ENCODE data around the gene NEK10. TPM values are rescaled to one million over a fixed set of nuclear protein-coding genes. Genes with fewer than 3 reads are reported as not detected.

Gene NEK10
- total RNA-seq, 1 experiment from 2014 or later, result 0.34 TPM

GRCh38 chr3:27160779-27161287 is 208.3 kb downstream of the NEK10 start:
- ChIA-PET CTCF (no interaction called here), POLR2A (ENCODE audit: low non-redundant PET) (no interaction called here)
- no peaks in the 10 kb centered on the region for H3K9me3 ChIP-seq (ENCODE audit: low read depth, low read length, poor library complexity, severe bottlenecking)
- no peak overlapping the region for H3K4me3 ChIP-seq (ENCODE audit: low read depth, low read length, poor library complexity, severe bottlenecking)
- H3K27me3 ChIP-seq (replicated peaks; ENCODE audit: insufficient read depth, low read depth, low read length, poor library complexity), result no peaks in the 10 kb centered on the region
- intact Hi-C loops (cut with micrococcal nuclease; ENCODE audit: unreplicated experiment), result no loop called here
- H3K4me1 ChIP-seq (ENCODE audit: insufficient read depth, low read length, poor library complexity, severe bottlenecking), result no peaks in the 10 kb centered on the region
- DNase-seq (ENCODE audit: low spot score), result no peak
- BruUV-seq (replicated peaks), result no TSS peak
- TF ChIP-seq EZH2 (IDR thresholded peaks at IDR 0.05; ENCODE audit: borderline replicate concordance, low read depth, low read length, poor library complexity, severe bottlenecking) (no peak), CTCF (conservative IDR thresholded peaks at IDR 0.05; ENCODE audit: low read depth, low read length) (no peak)
- no peaks in the 10 kb centered on the region for H3K36me3 ChIP-seq (ENCODE audit: insufficient read depth, low read length, poor library complexity, severe bottlenecking)
- no peak overlapping the region for H3K27ac ChIP-seq (ENCODE audit: low read depth, low read length, poor library complexity, severe bottlenecking)

- H3K9me3 ChIP-seq (ENCODE audit: low read depth, low read length, poor library complexity, severe bottlenecking), result no peaks in the 10 kb centered on the region
- DNase-seq (ENCODE audit: low spot score), result no peak
- no peak overlapping the region for H3K27ac ChIP-seq (ENCODE audit: low read depth, low read length, poor library complexity, severe bottlenecking)
- intact Hi-C loops (cut with micrococcal nuclease; ENCODE audit: unreplicated experiment), result no loop called here
- BruUV-seq (replicated peaks), result no TSS peak
- H3K36me3 ChIP-seq (ENCODE audit: insufficient read depth, low read length, poor library complexity, severe bottlenecking), result no peaks in the 10 kb centered on the region
- POLR2A ChIA-PET (ENCODE audit: low non-redundant PET), result no interaction called here
- no peak overlapping the region for H3K4me3 ChIP-seq (ENCODE audit: low read depth, low read length, poor library complexity, severe bottlenecking)
- no peak for TF ChIP-seq CTCF (conservative IDR thresholded peaks at IDR 0.05; ENCODE audit: low read depth, low read length)
- TF ChIP-seq EZH2 (IDR thresholded peaks at IDR 0.05; ENCODE audit: borderline replicate concordance, low read depth, low read length, poor library complexity, severe bottlenecking), result no peak
- no peaks in the 10 kb centered on the region for H3K4me1 ChIP-seq (ENCODE audit: insufficient read depth, low read length, poor library complexity, severe bottlenecking)
- H3K27me3 ChIP-seq (replicated peaks; ENCODE audit: insufficient read depth, low read depth, low read length, poor library complexity), result no peaks in the 10 kb centered on the region
- CTCF ChIA-PET, result no interaction called here
Measured at GRCh38 chr3:27160146-27160545, 209.0 kb downstream of the NEK10 start.

GRCh38 chr3:27147215-27147614 is 222.0 kb downstream of the NEK10 start:
- Histone ChIP-seq H3K9me3 (ENCODE audit: low read depth, low read length, poor library complexity, severe bottlenecking) (no peaks in the 10 kb centered on the region), H3K27ac (ENCODE audit: low read depth, low read length, poor library complexity, severe bottlenecking) (no peak overlapping the region), H3K4me3 (ENCODE audit: low read depth, low read length, poor library complexity, severe bottlenecking) (no peak overlapping the region), H3K4me1 (ENCODE audit: insufficient read depth, low read length, poor library complexity, severe bottlenecking) (no peaks in the 10 kb centered on the region), H3K36me3 (ENCODE audit: insufficient read depth, low read length, poor library complexity, severe bottlenecking) (no peaks in the 10 kb centered on the region), H3K27me3 (replicated peaks; ENCODE audit: insufficient read depth, low read depth, low read length, poor library complexity) (no peaks in the 10 kb centered on the region)
- ChIA-PET POLR2A (ENCODE audit: low non-redundant PET) (no interaction called here), CTCF (no interaction called here)
- intact Hi-C loops (cut with micrococcal nuclease; ENCODE audit: unreplicated experiment), result no loop called here
- no peak for TF ChIP-seq EZH2 (IDR thresholded peaks at IDR 0.05; ENCODE audit: borderline replicate concordance, low read depth, low read length, poor library complexity, severe bottlenecking)
- no TSS peak for BruUV-seq (replicated peaks)
- no peak for DNase-seq (ENCODE audit: low spot score)

GRCh38 chr3:27146786-27147185 is 222.4 kb downstream of the NEK10 start:
- Histone ChIP-seq H3K27ac (ENCODE audit: low read depth, low read length, poor library complexity, severe bottlenecking) (no peak overlapping the region), H3K9me3 (ENCODE audit: low read depth, low read length, poor library complexity, severe bottlenecking) (no peaks in the 10 kb centered on the region), H3K27me3 (replicated peaks; ENCODE audit: insufficient read depth, low read depth, low read length, poor library complexity) (no peaks in the 10 kb centered on the region), H3K36me3 (ENCODE audit: insufficient read depth, low read length, poor library complexity, severe bottlenecking) (no peaks in the 10 kb centered on the region), H3K4me3 (ENCODE audit: low read depth, low read length, poor library complexity, severe bottlenecking) (no peak overlapping the region), H3K4me1 (ENCODE audit: insufficient read depth, low read length, poor library complexity, severe bottlenecking) (no peaks in the 10 kb centered on the region)
- POLR2A ChIA-PET (ENCODE audit: low non-redundant PET), result no interaction called here
- no peak for DNase-seq (ENCODE audit: low spot score)
- intact Hi-C loops (cut with micrococcal nuclease; ENCODE audit: unreplicated experiment), result no loop called here
- CTCF ChIA-PET, result no interaction called here
- BruUV-seq (replicated peaks), result no TSS peak
- TF ChIP-seq CTCF (conservative IDR thresholded peaks at IDR 0.05; ENCODE audit: low read depth, low read length) (no peak), EZH2 (IDR thresholded peaks at IDR 0.05; ENCODE audit: borderline replicate concordance, low read depth, low read length, poor library complexity, severe bottlenecking) (no peak)
